Stimulated activated naive B cell treated with anti-CD40 and anti-IgM and Interleukin-4, amounts not matched to agents 10 μg/mL and 1 μg/mL and 100 μg/mL, for 72 hours (primary cell): ENCODE data around the gene TMEM61.

Experiments used
- ATAC-seq, 2 donors: fragments of 150-1000 bp; cut with Tn5 transposase; replicated peaks; 2 replicates each; pipeline ENCODE4 v1.10.0; 2021; ENCODE audit warnings: moderate library complexity in 1 of 2
- DNase-seq: peaks from one replicate; pipeline ENCODE4 v3.0.0; 2021
- H3K27ac Mint-ChIP-seq: one replicate; pipeline ENCODE4 v1.8.0; 2022; ENCODE audit warnings: mild to moderate bottlenecking, mixed read lengths
- H3K27me3 Mint-ChIP-seq, 2 donors: one replicate each; pipeline ENCODE4 v1.8.0; 2022; ENCODE audit warnings: mixed read lengths in 2 of 2
- H3K36me3 Mint-ChIP-seq, 2 donors: one replicate each; pipeline ENCODE4 v1.8.0; 2022; ENCODE audit warnings: mixed read lengths in 2 of 2, mild to moderate bottlenecking in 1 of 2
- H3K4me1 Mint-ChIP-seq, 2 donors: one replicate each; pipeline ENCODE4 v1.8.0; 2022; ENCODE audit warnings: mixed read lengths in 2 of 2, mild to moderate bottlenecking in 1 of 2
- H3K4me3 Mint-ChIP-seq, 2 donors: one replicate each; pipeline ENCODE4 v1.8.0; 2022; ENCODE audit warnings: mild to moderate bottlenecking in 2 of 2, mixed read lengths in 2 of 2, moderate library complexity in 1 of 2
- H3K9me3 Mint-ChIP-seq, 2 donors: one replicate each; pipeline ENCODE4 v1.8.0; 2022; ENCODE audit warnings: mixed read lengths in 2 of 2, mild to moderate bottlenecking in 1 of 2

Gene TMEM61

GRCh38 chr1:54970901-54971300, 9.5 kb upstream of the TMEM61 start:
- Mint-ChIP-seq H3K9me3 (peaks cover 0 to 2% of the 10 kb centered on the region in 2 donors), H3K27ac (peak overlapping the region; percentile 27), H3K27me3 (peaks cover 39% of the 10 kb centered on the region in 2 donors), H3K4me1 (peaks cover 19 to 20% of the 10 kb centered on the region in 2 donors), H3K4me3 (peak overlapping the region; percentile 1 to 9), H3K36me3 (peaks cover 0 to 7% of the 10 kb centered on the region in 2 donors)
- peak; percentile 21 to 26 for ATAC-seq
- DNase-seq: no peak

GRCh38 chr1:54971317-54971791, 9.1 kb upstream of the TMEM61 start:
- Mint-ChIP-seq H3K9me3 (peaks cover 0 to 2% of the 10 kb centered on the region in 2 donors), H3K4me3 (peak overlapping the region; percentile 1 to 9), H3K36me3 (peaks cover 0 to 7% of the 10 kb centered on the region in 2 donors), H3K27ac (peak overlapping the region; percentile 27), H3K4me1 (peaks cover 15 to 17% of the 10 kb centered on the region in 2 donors), H3K27me3 (peaks cover 39% of the 10 kb centered on the region in 2 donors)
- ATAC-seq (peak; percentile 89 to 92), DNase-seq (peak; percentile 33)

GRCh38 chr1:54972436-54972835, 8.0 kb upstream of the TMEM61 start:
- Mint-ChIP-seq H3K4me3 (no peak overlapping the region), H3K27me3 (peaks cover 35% of the 10 kb centered on the region in 2 donors), H3K27ac (no peak overlapping the region), H3K9me3 (peaks cover 0 to 2% of the 10 kb centered on the region in 2 donors), H3K4me1 (peaks cover 10 to 13% of the 10 kb centered on the region in 2 donors), H3K36me3 (peaks cover 0 to 4% of the 10 kb centered on the region in 2 donors)
- ATAC-seq: no peak
- no peak for DNase-seq

- Mint-ChIP-seq H3K9me3 (peaks cover 0 to 2% of the 10 kb centered on the region in 2 donors), H3K27me3 (peaks cover 41 to 42% of the 10 kb centered on the region in 2 donors), H3K27ac (no peak overlapping the region), H3K36me3 (peaks cover 0 to 4% of the 10 kb centered on the region in 2 donors), H3K4me3 (no peak overlapping the region), H3K4me1 (peaks cover 10 to 13% of the 10 kb centered on the region in 2 donors)
- no peak for DNase-seq
- ATAC-seq: no peak
Measured at GRCh38 chr1:54973205-54973921, 7.1 kb upstream of the TMEM61 start.

- Mint-ChIP-seq H3K36me3 (no peaks in the 10 kb centered on the region), H3K27me3 (peaks cover 44 to 50% of the 10 kb centered on the region in 2 donors), H3K4me1 (peaks cover 9 to 10% of the 10 kb centered on the region in 2 donors), H3K9me3 (peaks cover 0 to 2% of the 10 kb centered on the region in 2 donors), H3K4me3 (no peak overlapping the region), H3K27ac (no peak overlapping the region)
- DNase-seq (no peak), ATAC-seq (no peak)
Measured at GRCh38 chr1:54975356-54976108, 4.9 kb upstream of the TMEM61 start.

- H3K27ac Mint-ChIP-seq: no peak overlapping the region
- H3K27me3 Mint-ChIP-seq: peaks cover 53 to 60% of the 10 kb centered on the region in 2 donors
- ATAC-seq (no peak), DNase-seq (no peak)
- H3K9me3 Mint-ChIP-seq: peaks cover 0 to 2% of the 10 kb centered on the region in 2 donors
- H3K4me3 Mint-ChIP-seq: no peak overlapping the region
- H3K4me1 Mint-ChIP-seq: peaks cover 0 to under 1% of the 10 kb centered on the region in 2 donors
- H3K36me3 Mint-ChIP-seq: no peaks in the 10 kb centered on the region
Measured at GRCh38 chr1:54976747-54977146, 3.7 kb upstream of the TMEM61 start.

- H3K27ac Mint-ChIP-seq: no peak overlapping the region
- H3K27me3 Mint-ChIP-seq: peaks cover 57 to 68% of the 10 kb centered on the region in 2 donors
- H3K9me3 Mint-ChIP-seq: peaks cover 0 to 2% of the 10 kb centered on the region in 2 donors
- no peak overlapping the region for H3K4me3 Mint-ChIP-seq
- H3K4me1 Mint-ChIP-seq: no peaks in the 10 kb centered on the region
- no peaks in the 10 kb centered on the region for H3K36me3 Mint-ChIP-seq
- ATAC-seq: no peak
- DNase-seq: no peak
Measured at GRCh38 chr1:54977533-54978297, 2.7 kb upstream of the TMEM61 start.

- H3K36me3 Mint-ChIP-seq: no peaks in the 10 kb centered on the region
Measured at GRCh38 chr1:54978528-54979326, 1.7 kb upstream of the TMEM61 start.

GRCh38 chr1:54979327-54979891, 1.0 kb upstream of the TMEM61 start:
- peaks cover 53 to 64% of the 10 kb centered on the region in 2 donors for H3K27me3 Mint-ChIP-seq
- no peak overlapping the region for H3K4me3 Mint-ChIP-seq
- ATAC-seq (no peak), DNase-seq (no peak)
- no peaks in the 10 kb centered on the region for H3K36me3 Mint-ChIP-seq
- H3K27ac Mint-ChIP-seq: no peak overlapping the region
- no peaks in the 10 kb centered on the region for H3K4me1 Mint-ChIP-seq
- peaks cover 0 to under 1% of the 10 kb centered on the region in 2 donors for H3K9me3 Mint-ChIP-seq

More at GRCh38 chr1:54978528-54979326, 1.7 kb upstream of the TMEM61 start:
- Mint-ChIP-seq H3K4me3 (no peak overlapping the region), H3K27me3 (peaks cover 52 to 64% of the 10 kb centered on the region in 2 donors), H3K9me3 (peaks cover 0 to 2% of the 10 kb centered on the region in 2 donors), H3K4me1 (no peaks in the 10 kb centered on the region), H3K27ac (no peak overlapping the region)
- ATAC-seq (no peak), DNase-seq (no peak)

GRCh38 chr1:54980046-54980527, 341 bp upstream of the TMEM61 start:
- no peak for ATAC-seq
- Mint-ChIP-seq H3K4me3 (no peak overlapping the region), H3K27ac (no peak overlapping the region), H3K4me1 (no peaks in the 10 kb centered on the region), H3K9me3 (no peaks in the 10 kb centered on the region), H3K27me3 (peaks cover 50 to 62% of the 10 kb centered on the region in 2 donors), H3K36me3 (no peaks in the 10 kb centered on the region)
- no peak for DNase-seq

- Mint-ChIP-seq H3K27me3 (peaks cover 47 to 61% of the 10 kb centered on the region in 2 donors), H3K36me3 (no peaks in the 10 kb centered on the region), H3K4me1 (no peaks in the 10 kb centered on the region), H3K9me3 (no peaks in the 10 kb centered on the region), H3K4me3 (no peak overlapping the region), H3K27ac (no peak overlapping the region)
- DNase-seq (no peak), ATAC-seq (no peak)
Measured at GRCh38 chr1:54981466-54981865, 1.0 kb downstream of the TMEM61 start.

- DNase-seq (no peak), ATAC-seq (peak in 1 of 2 donors; percentile 14)
- no peak overlapping the region for H3K4me3 Mint-ChIP-seq
- no peaks in the 10 kb centered on the region for H3K4me1 Mint-ChIP-seq
- H3K9me3 Mint-ChIP-seq: no peaks in the 10 kb centered on the region
- H3K27ac Mint-ChIP-seq: no peak overlapping the region
- no peaks in the 10 kb centered on the region for H3K36me3 Mint-ChIP-seq
- H3K27me3 Mint-ChIP-seq: peaks cover 50 to 59% of the 10 kb centered on the region in 2 donors
Measured at GRCh38 chr1:54982739-54983138, 2.3 kb downstream of the TMEM61 start.
